ENCODE data around the gene TCL1A. TPM values are rescaled to one million over a fixed set of nuclear protein-coding genes. Genes with fewer than 3 reads are reported as not detected.

The TCL1A gene
- total RNA-seq, 1 experiment from 2014 or later, result 0.30 TPM

- Histone ChIP-seq H3K9me3 (ENCODE audit: control insufficient read depth in 1 of 2, insufficient read depth in 1 of 2, low read depth in 1 of 2, low read length in 2 of 2) (no peaks in the 10 kb centered on the region), H4K20me1 (ENCODE audit: insufficient read depth) (no peaks in the 10 kb centered on the region), H3K4me2 (ENCODE audit: low read length) (no peak overlapping the region), H3K79me2 (ENCODE audit: insufficient read depth, low read length) (no peaks in the 10 kb centered on the region), H3K9me2 (ENCODE audit: insufficient read depth) (no peaks in the 10 kb centered on the region), H3K4me1 (ENCODE audit: control insufficient read depth in 1 of 2, insufficient read depth in 2 of 2, low read length in 2 of 2) (peaks cover 3 to 5% of the 10 kb centered on the region in 2 experiments; a peak in 2 of 4 replicates), H3K27ac (ENCODE audit: low read depth, low read length) (no peak overlapping the region), H3K9ac (ENCODE audit: low read length) (no peak overlapping the region), H3K27me3 (ENCODE audit: insufficient read depth, low read length) (peaks cover 22% of the 10 kb centered on the region), H3K4me3 (replicated peaks in 1 of 2; ENCODE audit: low read depth in 1 of 2, low read length in 2 of 2) (no peak overlapping the region), H2AFZ (ENCODE audit: low read depth, low read length, poor library complexity, severe bottlenecking) (no peak overlapping the region), H3K36me3 (ENCODE audit: control insufficient read depth in 1 of 2, insufficient read depth in 2 of 2, low read length in 2 of 2) (no peaks in the 10 kb centered on the region)
- TF ChIP-seq YY1 (IDR thresholded peaks at IDR 0.05; ENCODE audit: extremely low read depth, insufficient replicate concordance, low read depth, low read length) (no peak), RAD21 (IDR thresholded peaks at IDR 0.05; ENCODE audit: low read depth) (no peak)
- ChIA-PET CTCF (no interaction called here), POLR2A (no interaction called here), RAD21 (ENCODE audit: low non-redundant PET in 1 of 2, low total read pairs in 2 of 2, uncharacterized antibody in 2 of 2, unreplicated experiment in 2 of 2) (no interaction called here)
- intact Hi-C loops (cut with micrococcal nuclease), result no loop called here
- no peak for DNase-seq (ENCODE audit: low read depth, low spot score)
- no TSS peak for BruUV-seq (replicated peaks)
- no peak for ATAC-seq
Measured at GRCh38 chr14:95663226-95663797, 50.6 kb downstream of the TCL1A start.

- Histone ChIP-seq H3K36me3 (ENCODE audit: control insufficient read depth in 1 of 2, insufficient read depth in 2 of 2, low read length in 2 of 2) (no peaks in the 10 kb centered on the region), H3K9ac (ENCODE audit: low read length) (no peak overlapping the region), H4K20me1 (ENCODE audit: insufficient read depth) (no peaks in the 10 kb centered on the region), H3K4me2 (ENCODE audit: low read length) (no peak overlapping the region), H3K9me3 (ENCODE audit: control insufficient read depth in 1 of 2, insufficient read depth in 1 of 2, low read depth in 1 of 2, low read length in 2 of 2) (no peaks in the 10 kb centered on the region), H3K79me2 (ENCODE audit: insufficient read depth, low read length) (no peaks in the 10 kb centered on the region), H3K4me1 (ENCODE audit: control insufficient read depth in 1 of 2, insufficient read depth in 2 of 2, low read length in 2 of 2) (peaks cover 3 to 5% of the 10 kb centered on the region in 2 experiments; a peak in 2 of 4 replicates), H3K9me2 (ENCODE audit: insufficient read depth) (no peaks in the 10 kb centered on the region), H2AFZ (ENCODE audit: low read depth, low read length, poor library complexity, severe bottlenecking) (no peak overlapping the region), H3K27ac (ENCODE audit: low read depth, low read length) (no peak overlapping the region), H3K4me3 (replicated peaks in 1 of 2; ENCODE audit: low read depth in 1 of 2, low read length in 2 of 2) (no peak overlapping the region), H3K27me3 (ENCODE audit: insufficient read depth, low read length) (peaks cover 27% of the 10 kb centered on the region)
- TF ChIP-seq SIN3A (IDR thresholded peaks at IDR 0.05; ENCODE audit: low read depth) (no peak), ELF1 (IDR thresholded peaks at IDR 0.05; ENCODE audit: borderline replicate concordance, low read depth) (no peak)
- ATAC-seq (no peak), DNase-seq (ENCODE audit: low read depth, low spot score) (no peak)
- ChIA-PET POLR2A (no interaction called here), RAD21 (ENCODE audit: low non-redundant PET in 1 of 2, low total read pairs in 2 of 2, uncharacterized antibody in 2 of 2, unreplicated experiment in 2 of 2) (no interaction called here), CTCF (no interaction called here)
- intact Hi-C loops (cut with micrococcal nuclease), result no loop called here
- no TSS peak for BruUV-seq (replicated peaks)
Measured at GRCh38 chr14:95662376-95663186, 51.3 kb downstream of the TCL1A start.

Data from HCT116 (cell line).